Measurements from ENCODE around the gene POLR2C.

POLR2C gene

DNA sequence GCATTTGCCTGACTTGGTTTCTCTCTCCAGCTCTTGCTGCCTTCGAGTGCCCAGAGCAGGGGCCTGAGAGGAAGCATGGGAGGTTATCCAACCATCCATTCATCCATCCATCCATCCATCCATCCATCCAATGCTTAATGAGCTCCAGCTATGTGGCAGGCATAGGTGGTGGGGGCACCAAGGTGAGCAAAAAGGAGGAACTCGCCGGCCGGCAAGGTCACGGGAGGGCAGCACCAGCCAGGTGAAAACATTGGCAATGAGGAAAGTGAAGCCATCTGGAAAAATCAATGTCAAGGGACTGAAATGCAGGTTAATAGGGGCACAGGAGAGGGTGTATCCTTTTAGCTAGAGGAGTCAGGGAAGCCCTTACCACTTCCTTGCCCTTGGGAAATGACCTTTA, 42.0 kb downstream of the POLR2C start:
- no peak for FAIRE-seq

- FAIRE-seq, result no peak
Observed at GRCh38 chr16:57505169-57505568, 42.7 kb downstream of the POLR2C start.

DNA sequence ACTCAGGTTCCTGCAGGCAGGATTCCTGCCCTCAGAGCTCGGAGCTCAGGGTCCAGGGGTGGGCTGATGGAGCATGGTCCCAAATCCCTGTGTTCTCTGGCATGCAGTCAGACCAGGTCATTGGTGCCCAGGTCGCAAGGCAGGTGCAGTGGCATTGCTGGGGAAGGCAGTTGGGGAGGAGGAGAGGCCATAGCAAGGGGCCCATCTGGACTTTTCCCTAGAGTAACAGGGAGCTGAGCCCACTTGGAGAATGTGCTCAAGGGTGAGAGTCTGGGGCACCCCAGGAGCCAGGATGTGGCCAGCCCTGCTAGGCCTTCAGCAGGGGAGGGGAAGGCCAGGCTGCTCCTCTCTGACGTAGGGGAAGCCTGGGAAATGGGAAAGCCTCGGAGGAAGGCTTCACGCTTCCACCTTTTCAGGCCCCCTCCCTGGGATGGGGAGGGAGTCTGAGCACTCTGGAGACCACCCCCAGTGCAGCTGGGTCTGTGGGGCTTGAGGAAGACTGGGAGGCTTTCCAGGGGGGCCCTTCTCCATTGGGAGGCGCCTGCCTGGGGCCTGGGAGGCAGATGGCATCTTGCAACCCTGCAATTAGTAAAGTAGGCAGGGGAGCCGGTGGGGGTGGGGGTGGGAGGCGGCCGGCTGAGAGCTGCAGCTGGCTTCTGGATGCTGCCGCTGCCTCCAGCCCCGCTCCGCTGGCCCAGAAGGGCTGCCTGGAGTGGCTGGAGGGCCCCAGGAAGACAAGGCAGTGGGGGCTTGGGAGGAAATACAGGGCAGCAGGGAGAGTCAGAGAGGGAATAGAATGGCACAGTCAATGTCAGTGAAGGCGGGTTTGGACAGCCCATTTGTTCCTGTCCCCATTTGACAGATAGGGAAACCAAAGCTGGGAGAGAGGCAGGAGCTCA, 44.9 kb downstream of the POLR2C start:
- FAIRE-seq, result no peak

- FAIRE-seq, result no peak
Observed at GRCh38 chr16:57508035-57508425, 45.6 kb downstream of the POLR2C start.

- FAIRE-seq, result no peak
Observed at GRCh38 chr16:57509231-57509923, 46.9 kb downstream of the POLR2C start.

DNA sequence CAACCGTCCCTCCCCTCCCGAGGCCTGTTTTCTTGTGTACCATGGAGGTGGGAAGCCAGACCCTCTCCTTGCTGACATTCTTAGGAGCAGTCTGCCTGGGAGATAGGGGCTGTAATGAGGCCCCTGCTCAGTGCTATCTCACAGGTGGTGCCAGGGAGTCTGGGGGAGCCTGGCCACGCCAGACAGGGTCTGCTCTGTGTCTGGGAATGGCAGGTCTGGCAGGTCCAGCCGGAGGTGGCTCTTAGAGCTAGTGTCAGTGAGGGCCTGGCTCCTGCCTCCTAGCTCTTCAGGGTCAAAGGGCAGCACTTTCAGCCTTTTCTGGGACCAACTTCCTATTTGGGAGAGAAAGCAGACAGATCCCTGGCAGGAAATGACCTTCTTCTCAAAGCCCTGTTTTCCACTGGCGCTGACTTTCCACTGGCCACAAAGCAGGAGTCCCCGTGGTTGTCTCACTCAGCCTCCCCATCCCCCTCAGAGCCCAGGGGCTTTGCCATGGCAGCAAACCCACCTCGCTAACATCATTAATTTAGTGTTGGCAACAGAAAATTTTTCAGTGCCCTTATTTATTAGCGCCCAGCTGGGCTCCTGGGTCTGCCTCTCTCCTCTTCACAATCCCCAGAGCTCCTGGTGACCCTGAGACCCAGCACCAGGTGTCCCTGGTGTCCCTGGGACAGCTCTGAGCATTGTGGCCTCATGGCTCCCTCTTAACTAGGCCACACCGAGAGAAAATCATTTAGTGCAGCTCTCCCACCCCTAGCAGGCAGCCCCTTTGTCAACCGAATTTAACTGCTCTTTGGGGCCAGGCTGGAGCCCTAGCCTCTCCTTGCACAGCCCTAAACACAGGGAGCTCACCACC, 47.8 kb downstream of the POLR2C start:
- FAIRE-seq, result no peak

DNA sequence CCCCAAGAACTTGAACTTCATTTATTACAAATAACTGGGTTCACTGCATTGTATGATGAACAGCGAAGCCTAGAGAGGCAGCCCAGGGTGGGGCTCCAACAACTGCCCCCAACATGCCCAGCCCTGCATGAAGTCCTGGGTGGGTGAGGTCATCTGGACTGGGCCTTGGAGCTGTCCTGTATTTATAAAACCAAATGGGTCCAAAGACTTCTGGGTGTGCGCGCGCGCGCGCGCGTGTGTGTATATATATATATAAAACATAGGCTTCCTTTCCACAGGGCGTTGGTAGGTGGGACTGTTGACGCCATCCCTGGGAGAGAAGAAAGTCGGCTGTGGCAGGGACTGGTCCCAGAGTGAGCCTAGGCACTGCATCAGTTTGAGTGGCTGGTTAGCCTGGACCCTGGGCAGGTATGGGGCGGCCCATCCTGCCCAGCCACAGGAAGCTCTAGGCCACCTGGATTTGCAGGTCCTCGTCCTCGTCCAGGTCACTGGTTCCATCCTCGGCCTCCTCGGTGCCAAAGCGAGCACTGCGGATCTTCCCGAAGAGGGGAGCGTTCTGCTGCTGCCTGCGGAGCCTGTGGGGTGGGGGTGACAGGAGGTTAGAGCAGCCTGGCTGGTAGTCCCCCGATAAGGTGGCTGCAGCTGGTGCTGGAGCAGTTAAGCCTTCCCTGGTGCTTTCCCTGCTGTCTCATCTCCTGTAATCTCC, 50.0 kb downstream of the POLR2C start:
- FAIRE-seq, result no peak

GRCh38 chr16:57513371-57514102, 51.1 kb downstream of the POLR2C start:
- no peak for FAIRE-seq

DNA sequence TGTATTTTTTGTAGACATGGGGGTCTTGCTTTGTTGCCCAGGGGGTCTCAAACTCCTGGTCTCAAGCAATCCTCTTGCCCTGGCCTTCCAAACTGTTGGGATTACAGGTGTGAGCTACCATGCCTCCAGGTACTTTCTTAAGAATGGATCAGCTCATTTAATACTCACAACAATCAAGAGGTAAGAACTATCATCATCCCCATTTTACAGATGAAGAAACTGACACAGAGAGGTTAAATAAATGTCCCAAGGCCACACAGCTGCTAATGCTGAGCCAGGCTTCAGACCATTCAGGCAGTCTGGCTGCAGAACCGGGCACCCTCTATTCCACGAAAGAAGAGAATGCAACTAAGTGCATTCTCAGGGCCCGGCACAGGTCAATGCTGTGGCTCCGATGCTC, 51.9 kb downstream of the POLR2C start:
- no peak for FAIRE-seq

DNA sequence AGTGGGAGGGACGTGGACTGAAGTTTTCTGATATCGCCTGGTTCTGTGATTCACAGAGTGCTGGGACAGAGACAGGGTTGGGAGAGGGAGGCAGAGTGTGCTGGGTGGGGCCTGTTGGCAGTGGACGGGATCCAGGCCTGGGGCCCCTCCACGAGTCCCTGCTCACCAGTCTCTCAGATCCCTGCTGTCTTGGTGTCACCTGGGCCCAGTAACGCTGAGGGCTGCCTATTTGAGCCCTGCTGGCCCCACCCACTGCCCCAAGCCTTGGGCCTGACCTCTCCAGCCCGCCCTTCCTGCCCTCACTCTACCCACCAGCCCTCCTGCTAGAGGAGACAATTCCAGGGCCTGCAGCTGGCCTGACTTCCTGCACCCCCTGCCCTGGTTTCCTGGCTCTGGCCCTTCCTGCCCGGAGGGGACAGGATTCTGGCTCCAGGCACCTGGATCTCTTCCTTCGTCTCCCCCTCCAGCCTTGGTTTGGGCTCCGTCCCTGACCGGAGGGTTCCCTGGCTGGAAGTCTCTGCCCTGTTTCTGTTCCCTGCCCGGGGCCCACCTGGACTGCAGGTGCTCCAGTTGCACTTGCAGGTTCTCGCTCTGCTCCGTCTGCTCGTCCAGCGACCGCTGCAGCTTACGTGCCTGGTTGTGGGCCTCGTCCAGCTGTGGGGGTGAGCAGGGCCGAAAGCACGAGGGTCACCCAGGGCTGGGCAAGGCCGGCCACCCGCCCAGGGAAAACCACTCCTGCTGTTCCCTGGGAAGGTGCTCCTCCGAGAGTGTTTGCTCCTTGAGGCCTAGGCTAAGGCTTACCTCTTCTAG, 52.5 kb downstream of the POLR2C start:
- FAIRE-seq, result no peak

- FAIRE-seq, result no peak
Observed at GRCh38 chr16:57516176-57516725, 53.8 kb downstream of the POLR2C start.

- no peak for FAIRE-seq
Observed at GRCh38 chr16:57516773-57517172, 54.3 kb downstream of the POLR2C start.

GRCh38 chr16:57517397-57518367, 55.2 kb downstream of the POLR2C start:
- no peak for FAIRE-seq

DNA sequence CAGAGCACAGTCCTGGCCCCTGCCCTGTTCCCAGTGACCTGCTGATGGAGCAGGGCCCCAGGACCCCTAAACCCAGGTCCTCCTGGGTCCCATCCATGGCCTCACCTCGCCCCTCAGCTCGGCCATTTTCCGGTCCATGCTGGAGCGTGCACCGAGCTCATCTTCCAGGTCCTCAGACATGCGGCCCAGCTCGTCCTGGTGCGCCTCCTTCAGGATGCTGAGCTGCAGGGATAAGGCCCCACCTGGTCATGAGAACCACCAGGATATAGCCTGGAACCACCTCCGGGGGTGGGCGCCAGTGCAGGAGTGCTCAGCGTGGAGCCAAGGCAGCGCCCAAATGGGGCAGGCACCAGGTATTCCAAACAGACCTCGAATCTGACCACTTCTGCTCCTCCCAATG, 56.0 kb downstream of the POLR2C start:
- FAIRE-seq, result no peak

- no peak for FAIRE-seq
Observed at GRCh38 chr16:57518922-57519321, 56.4 kb downstream of the POLR2C start.

DNA sequence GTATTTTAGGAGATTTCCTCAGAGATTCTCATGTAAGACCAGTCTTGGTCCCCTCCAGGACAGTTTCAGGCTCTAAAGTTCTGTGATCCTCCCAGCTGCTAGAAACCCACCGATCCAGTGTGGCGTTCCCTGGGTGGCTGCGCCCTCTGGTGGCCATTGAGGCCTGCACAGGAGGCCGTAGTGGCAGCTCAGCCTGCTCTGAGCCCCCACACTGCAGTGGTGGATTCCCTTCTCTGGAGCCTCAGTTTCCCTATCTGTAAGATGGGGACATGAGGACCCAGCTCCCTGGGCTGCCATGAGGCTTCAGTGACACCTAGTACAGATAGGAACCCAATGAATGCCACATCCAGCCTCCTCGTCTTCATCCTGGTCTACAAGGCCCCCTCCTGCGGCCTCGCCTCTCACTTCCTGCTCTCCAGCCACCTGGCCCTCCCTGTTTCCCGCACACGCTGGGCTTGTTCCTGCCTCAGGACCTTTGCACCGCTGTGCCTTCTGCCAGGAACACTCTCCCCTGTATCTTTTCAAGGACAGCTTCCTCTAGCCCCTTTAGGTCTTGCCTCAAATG, 57.4 kb downstream of the POLR2C start:
- FAIRE-seq, result no peak
